ENCODE results near the gene ABCF1. TPM values are rescaled to one million over a fixed set of nuclear protein-coding genes. Genes with fewer than 3 reads are reported as not detected.

The ABCF1 gene
- total RNA-seq, 1 donor from 2014 or later, result 29.5 TPM

DNA sequence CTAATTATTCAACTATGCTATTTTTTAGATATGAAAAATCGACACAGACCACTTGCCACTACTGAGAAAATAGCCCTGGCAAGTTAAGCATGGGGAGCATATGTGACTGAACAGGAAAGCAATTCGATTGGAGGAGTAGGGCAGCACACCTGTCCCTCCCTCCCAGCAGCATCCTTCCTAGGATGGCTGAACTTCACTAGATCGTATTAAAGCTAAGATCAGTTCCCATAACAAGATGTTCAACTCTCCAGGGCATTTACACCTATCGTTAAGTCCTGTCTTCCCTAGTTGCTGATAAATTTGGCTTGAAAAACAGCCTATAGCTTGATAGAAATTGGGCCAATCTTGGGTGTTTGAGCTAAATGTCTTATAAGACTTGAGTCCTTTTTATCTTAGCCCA is 38.8 kb downstream of the ABCF1 start:
- Histone ChIP-seq H3K4me1 (peaks cover 59% of the 10 kb centered on the region), H3K27ac (no peak overlapping the region), H3K27me3 (no peaks in the 10 kb centered on the region), H3K36me3 (peaks cover 5 to 42% of the 10 kb centered on the region in 2 donors), H3K4me3 (no peak overlapping the region), H3K9me3 (no peaks in the 10 kb centered on the region)
- TF ChIP-seq CTCF (IDR thresholded peaks at IDR 0.05) (no peak), POLR2AphosphoS5 (IDR thresholded peaks at IDR 0.05; ENCODE audit: insufficient read depth in 1 of 2, low read depth in 1 of 2) (no peak), POLR2A (IDR thresholded peaks at IDR 0.05) (no peak)
- DNase-seq (ENCODE audit: extremely low spot score in 2 of 2), result no peak
- intact Hi-C loops (cut with DNase I), result loop anchor here (10.0 kb wide), 1 partner anchor 75 kb away; the partner anchor contains the start of gene PPP1R18

- Histone ChIP-seq H3K27ac (no peak overlapping the region), H3K27me3 (no peaks in the 10 kb centered on the region), H3K4me1 (peaks cover 59% of the 10 kb centered on the region), H3K4me3 (no peak overlapping the region), H3K9me3 (no peaks in the 10 kb centered on the region), H3K36me3 (peaks cover 4 to 34% of the 10 kb centered on the region in 2 donors)
- DNase-seq (ENCODE audit: extremely low spot score in 2 of 2), result no peak
- TF ChIP-seq POLR2AphosphoS5 (IDR thresholded peaks at IDR 0.05; ENCODE audit: insufficient read depth in 1 of 2, low read depth in 1 of 2) (no peak), CTCF (IDR thresholded peaks at IDR 0.05) (no peak), POLR2A (IDR thresholded peaks at IDR 0.05) (no peak)
- intact Hi-C loops (cut with DNase I), result loop anchor here (10.0 kb wide), 1 partner anchor 73 kb away; the partner anchor contains the start of gene PPP1R18
Measured at GRCh38 chr6:30611150-30611855, 40.1 kb downstream of the ABCF1 start.

GRCh38 chr6:30611856-30612194 is 40.6 kb downstream of the ABCF1 start:
- Histone ChIP-seq H3K36me3 (peaks cover 0 to 34% of the 10 kb centered on the region in 2 donors), H3K9me3 (no peaks in the 10 kb centered on the region), H3K27ac (no peak overlapping the region), H3K27me3 (no peaks in the 10 kb centered on the region), H3K4me3 (no peak overlapping the region), H3K4me1 (peaks cover 59% of the 10 kb centered on the region)
- TF ChIP-seq POLR2A (IDR thresholded peaks at IDR 0.05) (no peak), CTCF (IDR thresholded peaks at IDR 0.05) (no peak), POLR2AphosphoS5 (IDR thresholded peaks at IDR 0.05; ENCODE audit: insufficient read depth in 1 of 2, low read depth in 1 of 2) (no peak)
- no peak for DNase-seq (ENCODE audit: extremely low spot score in 2 of 2)
- intact Hi-C loops (cut with DNase I), result loop anchor here (10.0 kb wide), 1 partner anchor 73 kb away; the partner anchor contains the start of gene PPP1R18

GRCh38 chr6:30612213-30612612 is 41.0 kb downstream of the ABCF1 start:
- intact Hi-C loops (cut with DNase I), result loop anchor here (10.0 kb wide), 1 partner anchor 73 kb away; the partner anchor contains the start of gene PPP1R18
- Histone ChIP-seq H3K4me3 (no peak overlapping the region), H3K9me3 (no peaks in the 10 kb centered on the region), H3K27ac (peak overlapping the region; percentile 99), H3K4me1 (peaks cover 59% of the 10 kb centered on the region), H3K27me3 (no peaks in the 10 kb centered on the region), H3K36me3 (peaks cover 0 to 30% of the 10 kb centered on the region in 2 donors)
- TF ChIP-seq POLR2A (IDR thresholded peaks at IDR 0.05), result no peak
- DNase-seq (ENCODE audit: extremely low spot score in 2 of 2), result no peak

DNA sequence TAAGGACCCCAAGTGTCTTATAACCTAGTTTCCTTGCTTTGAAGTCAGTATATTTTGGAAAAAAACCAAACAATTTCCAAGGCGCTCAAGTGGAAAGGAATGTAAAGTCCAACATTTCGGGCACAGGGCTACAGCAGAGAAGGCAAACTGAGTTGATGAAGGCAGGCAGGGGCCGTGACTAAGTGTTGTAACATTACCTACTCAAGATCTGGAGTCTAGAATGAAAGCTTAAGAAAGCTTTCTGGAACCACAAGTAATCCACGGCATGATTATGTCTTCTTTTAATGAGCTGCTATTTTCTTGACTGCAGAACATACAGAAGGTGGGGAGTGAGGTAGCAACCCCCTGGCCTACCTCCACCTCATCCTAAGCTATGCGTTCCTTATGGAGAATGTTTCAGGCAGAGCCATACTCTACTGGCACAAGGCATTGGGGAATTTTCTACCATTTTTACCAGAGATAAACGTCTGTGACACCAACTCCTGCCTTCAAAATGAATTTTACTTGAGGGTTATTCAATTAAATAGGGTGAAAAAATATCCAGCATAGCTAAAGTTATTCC is 41.5 kb downstream of the ABCF1 start:
- Histone ChIP-seq H3K4me3 (no peak overlapping the region), H3K36me3 (peaks cover 0 to 25% of the 10 kb centered on the region in 2 donors), H3K27me3 (no peaks in the 10 kb centered on the region), H3K27ac (peak overlapping the region; percentile 99), H3K4me1 (peaks cover 59% of the 10 kb centered on the region), H3K9me3 (no peaks in the 10 kb centered on the region)
- intact Hi-C loops (cut with DNase I), result loop anchor here (10.0 kb wide), 1 partner anchor 72 kb away; the partner anchor contains the start of gene PPP1R18
- DNase-seq (ENCODE audit: extremely low spot score in 2 of 2), result no peak
- TF ChIP-seq POLR2A (IDR thresholded peaks at IDR 0.05) (no peak), CTCF (IDR thresholded peaks at IDR 0.05) (no peak), POLR2AphosphoS5 (IDR thresholded peaks at IDR 0.05; ENCODE audit: insufficient read depth in 1 of 2, low read depth in 1 of 2) (no peak)

All from vagina (tissue), 2 donors.